ENCODE data around the gene PKN2. TPM values are rescaled to one million over a fixed set of nuclear protein-coding genes. Genes with fewer than 3 reads are reported as not detected.
A peak's percentile ranks its signal among the peaks of the same experiment; 100 is the strongest.

PKN2 gene
- polyA plus RNA-seq, 4 donors = 19.1 to 57.5 (median 32.1) TPM

- FAIRE-seq (peak; percentile 15), DNase-seq (peak; percentile 18 to 21)
- no peaks in the 10 kb centered on the region for H3K27me3 ChIP-seq (ENCODE audit: control insufficient read depth in 3 of 3, insufficient read depth in 3 of 3, low read length in 3 of 3)
- WGBS, 3 donors = 31 to 60% (median 31%) methylated on average over 2 of the region's 2 CpGs
- H3K36me3 ChIP-seq (ENCODE audit: control insufficient read depth in 3 of 3, insufficient read depth in 2 of 3, low read depth in 1 of 3, low read length in 3 of 3) = peaks cover 0 to 23% (median 8%) of the 10 kb centered on the region in 3 donors
- H3K4me1 ChIP-seq (ENCODE audit: control insufficient read depth in 3 of 3, insufficient read depth in 2 of 3, low read depth in 1 of 3, low read length in 2 of 3) = no peaks in the 10 kb centered on the region
- H3K9me3 ChIP-seq (ENCODE audit: control insufficient read depth in 2 of 2, insufficient read depth in 1 of 2, low read depth in 1 of 2, low read length in 1 of 2) = peaks cover 0 to 15% of the 10 kb centered on the region in 2 donors
- H3K4me3 ChIP-seq (ENCODE audit: low read depth in 1 of 3, low read length in 3 of 3) = no peak overlapping the region
- no peak overlapping the region for H3K27ac ChIP-seq (ENCODE audit: low read depth in 1 of 3, low read length in 2 of 3)
Measured at GRCh38 chr1:88741413-88741812, 57.3 kb downstream of the PKN2 start.

GRCh38 chr1:88742531-88742930, 58.5 kb downstream of the PKN2 start:
- no peaks in the 10 kb centered on the region for H3K27me3 ChIP-seq (ENCODE audit: control insufficient read depth in 3 of 3, insufficient read depth in 3 of 3, low read length in 3 of 3)
- H3K9me3 ChIP-seq (ENCODE audit: control insufficient read depth in 2 of 2, insufficient read depth in 1 of 2, low read depth in 1 of 2, low read length in 1 of 2) = peaks cover 0 to 4% of the 10 kb centered on the region in 2 donors
- DNase-seq (no peak), FAIRE-seq (peak; percentile 61)
- peaks cover 0 to 12% (median 8%) of the 10 kb centered on the region in 3 donors for H3K36me3 ChIP-seq (ENCODE audit: control insufficient read depth in 3 of 3, insufficient read depth in 2 of 3, low read depth in 1 of 3, low read length in 3 of 3)
- H3K4me3 ChIP-seq (ENCODE audit: low read depth in 1 of 3, low read length in 3 of 3) = no peak overlapping the region
- H3K4me1 ChIP-seq (ENCODE audit: control insufficient read depth in 3 of 3, insufficient read depth in 2 of 3, low read depth in 1 of 3, low read length in 2 of 3) = no peaks in the 10 kb centered on the region
- no peak overlapping the region for H3K27ac ChIP-seq (ENCODE audit: low read depth in 1 of 3, low read length in 2 of 3)
- 81 to 96% (median 93%) methylated on average over 6 of the region's 6 CpGs for WGBS, 3 donors

GRCh38 chr1:88744142-88744541, 60.1 kb downstream of the PKN2 start:
- H3K27ac ChIP-seq (ENCODE audit: low read depth in 1 of 3, low read length in 2 of 3) = no peak overlapping the region
- no peak overlapping the region for H3K4me3 ChIP-seq (ENCODE audit: low read depth in 1 of 3, low read length in 3 of 3)
- DNase-seq (no peak), FAIRE-seq (no peak)
- no peaks in the 10 kb centered on the region for H3K4me1 ChIP-seq (ENCODE audit: control insufficient read depth in 3 of 3, insufficient read depth in 2 of 3, low read depth in 1 of 3, low read length in 2 of 3)
- WGBS, 3 donors = 89 to 97% (median 89%) methylated on average over 3 of the region's 3 CpGs
- peaks cover 0 to 3% of the 10 kb centered on the region in 2 donors for H3K9me3 ChIP-seq (ENCODE audit: control insufficient read depth in 2 of 2, insufficient read depth in 1 of 2, low read depth in 1 of 2, low read length in 1 of 2)
- peaks cover 0 to 11% (median 8%) of the 10 kb centered on the region in 3 donors for H3K36me3 ChIP-seq (ENCODE audit: control insufficient read depth in 3 of 3, insufficient read depth in 2 of 3, low read depth in 1 of 3, low read length in 3 of 3)
- no peaks in the 10 kb centered on the region for H3K27me3 ChIP-seq (ENCODE audit: control insufficient read depth in 3 of 3, insufficient read depth in 3 of 3, low read length in 3 of 3)

- no peak for DNase-seq
- Histone ChIP-seq H3K27ac (ENCODE audit: low read depth in 1 of 3, low read length in 2 of 3) (no peak overlapping the region), H3K4me3 (ENCODE audit: low read depth in 1 of 3, low read length in 3 of 3) (no peak overlapping the region), H3K9me3 (ENCODE audit: control insufficient read depth in 2 of 2, insufficient read depth in 1 of 2, low read depth in 1 of 2, low read length in 1 of 2) (peaks cover 0 to 3% of the 10 kb centered on the region in 2 donors), H3K4me1 (ENCODE audit: control insufficient read depth in 3 of 3, insufficient read depth in 2 of 3, low read depth in 1 of 3, low read length in 2 of 3) (no peaks in the 10 kb centered on the region), H3K36me3 (ENCODE audit: control insufficient read depth in 3 of 3, insufficient read depth in 2 of 3, low read depth in 1 of 3, low read length in 3 of 3) (peaks cover 0 to 11% (median 8%) of the 10 kb centered on the region in 3 donors), H3K27me3 (ENCODE audit: control insufficient read depth in 3 of 3, insufficient read depth in 3 of 3, low read length in 3 of 3) (no peaks in the 10 kb centered on the region)
- no peak for FAIRE-seq
- WGBS, 3 donors = 93 to 99% (median 95%) methylated on average over 2 of the region's 2 CpGs
Measured at GRCh38 chr1:88746916-88747315, 62.8 kb downstream of the PKN2 start.

- H3K27me3 ChIP-seq (ENCODE audit: control insufficient read depth in 3 of 3, insufficient read depth in 3 of 3, low read length in 3 of 3) = no peaks in the 10 kb centered on the region
- no peak overlapping the region for H3K27ac ChIP-seq (ENCODE audit: low read depth in 1 of 3, low read length in 2 of 3)
- 87 to 93% (median 92%) methylated on average over 4 of the region's 4 CpGs for WGBS, 3 donors
- DNase-seq (no peak), FAIRE-seq (no peak)
- H3K9me3 ChIP-seq (ENCODE audit: control insufficient read depth in 2 of 2, insufficient read depth in 1 of 2, low read depth in 1 of 2, low read length in 1 of 2) = peaks cover 0 to 6% of the 10 kb centered on the region in 2 donors
- no peak overlapping the region for H3K4me3 ChIP-seq (ENCODE audit: low read depth in 1 of 3, low read length in 3 of 3)
- H3K4me1 ChIP-seq (ENCODE audit: control insufficient read depth in 3 of 3, insufficient read depth in 2 of 3, low read depth in 1 of 3, low read length in 2 of 3) = no peaks in the 10 kb centered on the region
- peaks cover 2 to 4% (median 3%) of the 10 kb centered on the region in 3 donors for H3K36me3 ChIP-seq (ENCODE audit: control insufficient read depth in 3 of 3, insufficient read depth in 2 of 3, low read depth in 1 of 3, low read length in 3 of 3)
Measured at GRCh38 chr1:88751714-88752113, 67.6 kb downstream of the PKN2 start.

GRCh38 chr1:88753506-88753905, 69.4 kb downstream of the PKN2 start:
- no peaks in the 10 kb centered on the region for H3K4me1 ChIP-seq (ENCODE audit: control insufficient read depth in 3 of 3, insufficient read depth in 2 of 3, low read depth in 1 of 3, low read length in 2 of 3)
- H3K36me3 ChIP-seq (ENCODE audit: control insufficient read depth in 3 of 3, insufficient read depth in 2 of 3, low read depth in 1 of 3, low read length in 3 of 3) = peaks cover 2 to 7% (median 3%) of the 10 kb centered on the region in 3 donors
- H3K4me3 ChIP-seq (ENCODE audit: low read depth in 1 of 3, low read length in 3 of 3) = no peak overlapping the region
- DNase-seq (no peak), FAIRE-seq (no peak)
- H3K9me3 ChIP-seq (ENCODE audit: control insufficient read depth in 2 of 2, insufficient read depth in 1 of 2, low read depth in 1 of 2, low read length in 1 of 2) = peaks cover 0 to 6% of the 10 kb centered on the region in 2 donors
- no peaks in the 10 kb centered on the region for H3K27me3 ChIP-seq (ENCODE audit: control insufficient read depth in 3 of 3, insufficient read depth in 3 of 3, low read length in 3 of 3)
- H3K27ac ChIP-seq (ENCODE audit: low read depth in 1 of 3, low read length in 2 of 3) = no peak overlapping the region
- 97 to 99% (median 98%) methylated on average over 6 of the region's 6 CpGs for WGBS, 3 donors

- DNase-seq (no peak), FAIRE-seq (no peak)
- H3K27ac ChIP-seq (ENCODE audit: low read depth in 1 of 3, low read length in 2 of 3) = no peak overlapping the region
- no peaks in the 10 kb centered on the region for H3K27me3 ChIP-seq (ENCODE audit: control insufficient read depth in 3 of 3, insufficient read depth in 3 of 3, low read length in 3 of 3)
- H3K4me3 ChIP-seq (ENCODE audit: low read depth in 1 of 3, low read length in 3 of 3) = no peak overlapping the region
- H3K36me3 ChIP-seq (ENCODE audit: control insufficient read depth in 3 of 3, insufficient read depth in 2 of 3, low read depth in 1 of 3, low read length in 3 of 3) = peaks cover 0 to 15% (median 10%) of the 10 kb centered on the region in 3 donors
- 31 to 53% (median 43%) methylated on average over 1 of the region's 1 CpG for WGBS, 3 donors
- no peaks in the 10 kb centered on the region for H3K9me3 ChIP-seq (ENCODE audit: control insufficient read depth in 2 of 2, insufficient read depth in 1 of 2, low read depth in 1 of 2, low read length in 1 of 2)
- H3K4me1 ChIP-seq (ENCODE audit: control insufficient read depth in 3 of 3, insufficient read depth in 2 of 3, low read depth in 1 of 3, low read length in 2 of 3) = no peaks in the 10 kb centered on the region
Measured at GRCh38 chr1:88763649-88764406, 79.8 kb downstream of the PKN2 start.

- Histone ChIP-seq H3K27ac (ENCODE audit: low read depth in 1 of 3, low read length in 2 of 3) (no peak overlapping the region), H3K4me1 (ENCODE audit: control insufficient read depth in 3 of 3, insufficient read depth in 2 of 3, low read depth in 1 of 3, low read length in 2 of 3) (peaks cover 0 to 2% (median under 1%) of the 10 kb centered on the region in 3 donors), H3K27me3 (ENCODE audit: control insufficient read depth in 3 of 3, insufficient read depth in 3 of 3, low read length in 3 of 3) (no peaks in the 10 kb centered on the region), H3K4me3 (ENCODE audit: low read depth in 1 of 3, low read length in 3 of 3) (no peak overlapping the region), H3K9me3 (ENCODE audit: control insufficient read depth in 2 of 2, insufficient read depth in 1 of 2, low read depth in 1 of 2, low read length in 1 of 2) (no peaks in the 10 kb centered on the region), H3K36me3 (ENCODE audit: control insufficient read depth in 3 of 3, insufficient read depth in 2 of 3, low read depth in 1 of 3, low read length in 3 of 3) (peaks cover 0 to 14% (median 12%) of the 10 kb centered on the region in 3 donors)
- FAIRE-seq (no peak), DNase-seq (no peak)
Measured at GRCh38 chr1:88768187-88768586, 84.1 kb downstream of the PKN2 start.

All from small intestine (tissue), 7 donors.